ENCODE data around the gene OR1I1.

Gene OR1I1

GRCh38 chr19:15072930-15073647 lies 8.9 kb upstream of the OR1I1 start:
- TF ChIP-seq TCF12 (IDR thresholded peaks at IDR 0.05; ENCODE audit: low read depth) (no peak), CREB1 (IDR thresholded peaks at IDR 0.05; ENCODE audit: low read depth) (no peak), ZBTB7A (IDR thresholded peaks at IDR 0.05; ENCODE audit: low read depth) (no peak), CEBPB (IDR thresholded peaks at IDR 0.05) (no peak), REST (IDR thresholded peaks at IDR 0.05; ENCODE audit: low read depth) (no peak), YY1 (IDR thresholded peaks at IDR 0.05; ENCODE audit: low read depth) (no peak), EP300 (IDR thresholded peaks at IDR 0.05; ENCODE audit: borderline replicate concordance) (no peak), EGR1 (IDR thresholded peaks at IDR 0.05) (no peak), FOXM1 (IDR thresholded peaks at IDR 0.05; ENCODE audit: borderline replicate concordance, low read depth) (no peak), TAF1 (IDR thresholded peaks at IDR 0.05; ENCODE audit: low read depth) (no peak), NFIC (IDR thresholded peaks at IDR 0.05) (no peak), TEAD4 (IDR thresholded peaks at IDR 0.05) (no peak), RAD21 (IDR thresholded peaks at IDR 0.05; ENCODE audit: low read depth) (no peak), MAX (IDR thresholded peaks at IDR 0.05) (no peak), USF1 (IDR thresholded peaks at IDR 0.05) (no peak)

GRCh38 chr19:15074371-15074770 lies 7.6 kb upstream of the OR1I1 start:
- TF ChIP-seq RAD21 (IDR thresholded peaks at IDR 0.05; ENCODE audit: low read depth) (no peak), EP300 (IDR thresholded peaks at IDR 0.05; ENCODE audit: borderline replicate concordance) (no peak), ZBTB7A (IDR thresholded peaks at IDR 0.05; ENCODE audit: low read depth) (no peak), TEAD4 (IDR thresholded peaks at IDR 0.05) (no peak), MAX (IDR thresholded peaks at IDR 0.05) (no peak), TCF12 (IDR thresholded peaks at IDR 0.05; ENCODE audit: low read depth) (no peak), REST (IDR thresholded peaks at IDR 0.05; ENCODE audit: low read depth) (no peak), YY1 (IDR thresholded peaks at IDR 0.05; ENCODE audit: low read depth) (no peak), NFIC (IDR thresholded peaks at IDR 0.05) (no peak), FOXM1 (IDR thresholded peaks at IDR 0.05; ENCODE audit: borderline replicate concordance, low read depth) (no peak), USF1 (IDR thresholded peaks at IDR 0.05) (no peak), TAF1 (IDR thresholded peaks at IDR 0.05; ENCODE audit: low read depth) (no peak)

GRCh38 chr19:15075806-15076205 lies 6.2 kb upstream of the OR1I1 start:
- TF ChIP-seq REST (IDR thresholded peaks at IDR 0.05; ENCODE audit: low read depth) (no peak), FOXM1 (IDR thresholded peaks at IDR 0.05; ENCODE audit: borderline replicate concordance, low read depth) (no peak)

- peak; percentile 81 for TF ChIP-seq REST (IDR thresholded peaks at IDR 0.05; ENCODE audit: low read depth)
Observed at GRCh38 chr19:15080002-15080401, 2.0 kb upstream of the OR1I1 start.

All from Ishikawa (cell line).